Measurements from ENCODE around the gene BCL2L15.

Gene BCL2L15

DNA sequence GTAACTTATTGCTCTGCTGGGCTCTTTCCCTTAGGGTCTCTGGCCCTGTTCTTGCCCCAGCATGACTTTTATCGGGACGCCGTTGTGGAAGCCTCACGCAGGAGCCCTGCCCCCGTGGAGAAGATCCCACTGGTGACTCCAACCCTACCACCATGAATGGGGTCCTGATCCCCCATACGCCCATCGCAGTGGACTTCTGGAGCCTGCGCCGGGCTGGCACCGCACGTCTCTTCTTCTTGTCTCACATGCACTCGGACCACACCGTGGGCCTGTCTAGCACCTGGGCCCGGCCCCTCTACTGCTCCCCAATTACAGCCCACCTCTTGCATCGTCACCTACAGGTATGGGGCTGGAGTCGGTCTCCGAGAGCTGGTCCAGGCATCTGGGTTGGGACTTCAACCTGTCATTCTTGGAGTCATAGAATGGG, 18.1 kb upstream of the BCL2L15 start:
- no peak for DNase-seq (ENCODE audit: low read depth)

- DNase-seq (ENCODE audit: low read depth): peak; percentile 100
These were observed 17.5 kb upstream of the BCL2L15 start, which contains the start of the genes AP4B1 and DCLRE1B for GRCh38 chr1:113904674-113905434. AP4B1 (minus strand) TSS chr1:113904799; CDS start chr1:113904717, 82 bp downstream. DCLRE1B (plus strand) TSS chr1:113905326; CDS start chr1:113905587, 261 bp downstream.

GRCh38 chr1:113904293-113904673, 16.9 kb upstream of the BCL2L15 start:
- no peak for DNase-seq (ENCODE audit: low read depth)

DNA sequence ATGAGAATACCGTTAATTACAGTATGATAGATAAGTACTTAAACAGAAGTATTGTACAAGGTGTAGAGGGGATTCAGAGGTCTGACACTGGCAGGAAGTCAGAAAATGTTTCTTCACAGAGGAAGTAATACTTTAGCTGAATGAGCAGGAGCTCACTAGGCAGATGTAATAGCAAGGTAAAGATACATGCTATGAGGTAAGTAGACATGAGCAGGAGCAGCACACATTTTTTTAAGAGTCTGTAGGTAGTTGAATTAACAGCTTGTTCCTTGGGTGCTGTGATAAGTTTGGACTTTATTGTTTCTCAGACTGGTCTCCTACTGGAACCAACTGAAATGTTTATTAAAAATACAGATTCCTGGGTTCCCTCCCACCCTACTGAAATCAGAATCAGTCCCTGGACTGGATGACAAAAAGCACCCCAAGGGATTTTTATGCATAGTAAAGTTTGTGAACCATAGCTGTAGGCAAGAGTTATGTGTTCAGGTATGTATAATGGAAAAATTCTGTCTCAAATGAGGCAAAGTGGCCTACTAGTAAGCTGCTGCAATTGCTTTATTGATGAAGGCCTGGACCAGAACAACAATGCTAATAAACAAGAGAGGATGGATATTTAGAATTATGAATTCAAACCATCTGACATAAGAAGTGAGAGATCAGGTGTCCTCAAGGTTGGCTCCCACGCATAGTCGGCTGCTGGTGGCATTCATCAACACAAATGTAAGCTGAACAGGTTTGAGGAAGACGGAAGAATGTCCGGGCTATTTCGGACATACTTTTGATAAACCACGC, 16.3 kb upstream of the BCL2L15 start:
- no peak for DNase-seq (ENCODE audit: low read depth)

GRCh38 chr1:113901191-113901590, 13.8 kb upstream of the BCL2L15 start:
- DNase-seq (ENCODE audit: low read depth): no peak

GRCh38 chr1:113899111-113899510, 11.7 kb upstream of the BCL2L15 start:
- no peak for DNase-seq (ENCODE audit: low read depth)

DNA sequence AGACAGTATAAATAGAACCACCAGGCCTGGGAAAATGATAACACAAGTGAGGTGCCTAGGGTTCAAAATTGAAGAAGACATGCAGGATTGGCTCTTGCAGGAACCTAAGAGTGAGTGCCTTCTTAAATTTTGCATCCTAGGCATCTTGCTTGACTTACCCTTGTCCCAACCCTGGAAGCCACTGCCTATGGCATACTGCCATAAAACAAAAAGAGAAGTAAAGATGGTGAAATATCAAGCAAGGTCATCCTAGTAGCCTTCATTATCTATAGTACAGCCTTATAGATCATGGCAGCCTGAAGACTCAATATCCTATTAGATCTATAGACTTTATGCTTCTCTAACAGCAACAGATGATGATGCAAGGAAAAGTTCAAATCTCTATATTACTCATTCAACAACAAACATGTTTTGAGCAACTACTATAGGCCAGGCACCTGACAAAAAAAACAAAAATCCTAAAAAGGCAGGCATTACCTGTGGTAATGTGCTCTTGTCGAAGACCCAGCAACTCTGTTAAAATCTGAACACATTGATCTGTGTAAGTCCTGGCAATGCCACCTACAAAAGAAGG, 10.9 kb upstream of the BCL2L15 start:
- DNase-seq (ENCODE audit: low read depth): no peak

DNA sequence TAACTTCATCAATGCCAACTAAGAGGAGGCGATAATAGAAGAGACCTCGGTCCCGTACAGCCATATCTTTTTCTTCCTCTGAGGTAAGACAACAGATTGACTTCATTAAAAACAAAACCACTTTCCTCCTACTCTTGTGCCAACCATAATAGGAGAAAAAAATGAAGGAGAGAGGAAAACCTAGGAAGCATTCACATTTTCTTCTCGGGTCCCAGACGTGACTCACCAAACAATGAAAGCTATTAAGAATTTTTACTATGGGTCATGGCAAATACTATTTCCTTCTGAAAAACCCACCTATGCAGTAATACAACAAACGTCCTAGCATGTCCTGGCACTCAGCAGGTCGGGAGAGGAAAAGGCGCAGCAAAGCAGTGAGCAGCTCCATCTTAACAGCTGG, 8.6 kb upstream of the BCL2L15 start:
- DNase-seq (ENCODE audit: low read depth): peak; percentile 42

DNA sequence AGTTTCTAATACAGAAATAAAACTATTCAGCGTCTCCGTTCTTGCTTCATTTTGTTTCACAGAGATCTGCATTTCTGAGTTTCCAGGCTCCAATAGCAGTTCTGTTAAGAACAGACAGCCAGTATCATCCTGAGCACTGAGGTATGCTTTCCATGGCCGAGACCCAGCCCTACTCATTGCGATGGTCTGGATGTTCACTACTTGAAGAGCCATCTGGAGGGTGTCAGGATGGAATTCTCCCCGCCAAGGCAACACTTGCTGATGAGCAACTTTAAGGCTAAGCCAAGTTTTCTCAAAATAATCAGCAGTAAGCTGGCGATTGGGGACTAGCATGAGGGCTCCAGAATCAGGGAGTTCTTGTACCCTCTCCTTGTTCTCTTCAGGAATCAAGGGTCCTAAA, 7.7 kb upstream of the BCL2L15 start:
- no peak for DNase-seq (ENCODE audit: low read depth)

DNA sequence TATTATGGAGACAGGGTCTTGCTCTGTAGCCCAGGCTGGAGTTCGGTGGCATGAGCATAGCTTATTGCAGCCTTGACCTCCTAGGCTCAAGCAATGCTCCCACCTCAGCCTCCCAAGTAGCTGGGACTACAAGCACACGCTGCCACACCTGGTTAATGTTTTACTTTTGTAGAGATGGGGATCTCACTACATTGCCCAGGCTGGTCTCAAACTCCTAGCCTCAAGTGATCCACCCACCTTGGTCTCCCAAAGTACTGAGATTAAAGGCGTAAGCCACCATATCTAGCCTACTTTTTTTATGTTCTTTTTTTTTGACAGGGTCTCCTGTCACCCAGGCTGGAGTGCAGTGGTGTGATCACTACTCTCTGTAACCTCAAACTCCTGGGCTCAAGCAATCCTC, 5.9 kb upstream of the BCL2L15 start:
- no peak for DNase-seq (ENCODE audit: low read depth)

DNA sequence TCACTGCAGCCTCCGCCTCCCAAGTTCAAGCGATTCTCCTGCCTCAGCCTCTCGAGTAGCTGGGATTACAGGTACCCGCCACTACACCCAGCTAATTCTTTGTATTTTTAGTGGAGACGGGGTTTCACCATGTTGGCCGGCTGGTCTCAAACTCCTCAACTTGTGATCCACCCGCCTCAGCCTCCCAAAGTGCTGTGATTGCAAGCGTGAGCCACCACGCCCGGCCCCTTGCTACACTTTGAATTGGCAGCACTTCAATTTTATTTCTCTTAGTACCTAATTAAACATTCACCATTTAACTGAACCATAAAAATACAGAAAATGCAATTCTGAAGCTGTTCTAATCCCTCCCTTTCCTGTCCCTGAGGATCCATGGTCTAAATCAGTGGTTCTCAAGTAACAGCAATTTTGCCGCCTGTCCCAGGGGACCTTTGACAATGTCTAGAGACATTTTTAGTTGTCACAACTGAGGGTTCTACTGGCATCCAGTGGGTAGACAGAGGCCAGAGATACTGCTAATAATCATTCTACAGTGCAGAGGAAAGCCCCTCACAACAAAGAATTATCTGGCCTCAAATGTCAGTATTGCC, 4.3 kb upstream of the BCL2L15 start:
- DNase-seq (ENCODE audit: low read depth): no peak

GRCh38 chr1:113890816-113891215, 3.4 kb upstream of the BCL2L15 start:
- no peak for DNase-seq (ENCODE audit: low read depth)

GRCh38 chr1:113886417-113887401, 672 bp downstream of the BCL2L15 start:
- DNase-seq (ENCODE audit: low read depth): no peak

DNA sequence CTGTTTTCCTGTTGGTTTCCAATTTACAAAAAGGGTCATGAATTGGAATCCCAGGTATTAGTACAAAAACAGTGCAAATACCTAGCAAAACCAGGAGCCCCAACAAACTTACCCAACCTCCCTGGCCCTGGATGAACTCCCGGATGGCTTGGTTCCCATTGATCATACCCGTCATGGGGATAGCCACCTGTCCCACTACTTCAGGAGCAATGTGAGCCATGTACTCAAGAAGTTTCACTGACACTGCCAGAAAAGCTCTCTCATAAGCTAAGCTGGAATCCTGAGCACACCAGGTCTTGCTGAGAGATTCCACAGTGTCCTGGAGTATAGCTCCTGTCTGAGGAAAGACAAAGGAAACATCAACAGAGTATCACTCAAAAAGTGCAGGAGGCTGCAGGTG, 5.7 kb downstream of the BCL2L15 start:
- no peak for DNase-seq (ENCODE audit: low read depth)

DNA sequence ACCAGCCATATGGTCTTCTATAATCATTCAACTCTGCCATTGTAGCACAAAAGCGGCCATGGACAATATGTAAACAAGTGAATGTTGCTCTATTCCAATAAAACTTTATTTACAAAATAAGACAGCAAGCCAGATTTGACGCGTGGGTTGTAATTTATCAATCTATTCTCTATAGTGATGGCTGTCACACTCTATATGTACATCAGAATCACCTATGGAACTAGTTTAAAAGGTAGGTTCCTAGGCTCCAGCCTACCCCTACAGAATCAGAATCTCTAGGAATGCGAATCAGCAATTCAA, 7.7 kb downstream of the BCL2L15 start:
- no peak for DNase-seq (ENCODE audit: low read depth)

- no peak for DNase-seq (ENCODE audit: low read depth)
These were observed 11.2 kb downstream of the BCL2L15 start for GRCh38 chr1:113876176-113876575.

DNA sequence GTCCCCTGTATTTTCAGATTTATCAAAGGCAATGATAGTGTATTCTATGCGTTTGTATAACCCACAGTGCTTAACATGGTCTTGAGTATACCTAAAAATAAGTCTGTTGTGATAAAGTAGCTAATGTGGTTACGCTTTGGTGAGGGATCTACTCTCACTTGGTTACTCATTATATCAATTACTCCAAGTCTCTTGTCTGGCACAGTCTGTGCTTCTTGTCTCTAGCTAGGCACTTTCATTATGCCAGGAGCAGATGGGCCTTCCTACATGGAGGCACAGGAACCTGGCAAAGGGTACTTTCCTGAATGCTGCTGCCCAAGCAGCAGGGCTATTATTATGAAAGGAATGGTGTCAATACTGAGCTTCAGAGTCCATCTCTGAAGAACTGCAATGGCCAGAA, 11.7 kb downstream of the BCL2L15 start:
- DNase-seq (ENCODE audit: low read depth): no peak

DNA sequence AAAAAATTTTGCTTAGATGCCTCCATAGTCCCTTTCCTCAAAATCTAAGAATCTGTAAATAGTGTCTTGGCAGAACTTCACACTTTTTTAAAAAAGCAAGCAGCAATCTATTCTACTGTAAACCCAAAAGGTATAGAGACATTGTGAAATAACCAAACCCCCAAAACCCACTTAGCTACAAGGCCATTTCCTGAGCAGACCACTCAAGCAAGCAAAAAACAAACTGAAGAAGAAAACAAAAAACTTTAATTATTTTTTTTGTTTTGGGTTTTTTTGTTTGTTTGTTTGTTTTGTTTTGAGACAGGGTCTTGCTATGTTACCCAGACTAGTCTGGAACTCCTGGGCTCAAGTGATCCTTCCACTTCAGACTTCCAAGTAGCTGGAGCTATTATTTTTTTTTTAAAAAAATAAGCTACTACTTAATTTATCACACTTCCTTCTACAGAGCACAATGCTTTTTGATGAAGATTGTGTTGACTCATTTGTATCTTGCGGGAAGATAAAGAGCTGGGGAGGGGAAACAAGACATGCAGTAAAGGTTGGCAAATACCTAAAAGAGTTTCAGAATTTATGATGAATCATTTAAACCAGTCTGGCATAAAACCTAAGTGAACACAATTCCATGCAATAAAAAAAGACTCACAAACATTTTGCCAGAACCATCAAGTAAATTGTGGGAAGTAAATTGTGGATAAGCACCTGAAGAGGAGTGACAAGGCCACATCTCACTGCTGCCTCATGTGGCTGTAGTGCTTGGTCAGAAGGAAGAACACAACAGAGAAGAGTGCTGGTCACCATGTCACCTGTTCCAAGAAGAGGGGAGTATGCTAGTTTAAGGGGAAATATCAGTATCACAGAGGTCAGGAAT, 13.1 kb downstream of the BCL2L15 start:
- DNase-seq (ENCODE audit: low read depth): peak; percentile 14

GRCh38 chr1:113872219-113872935, 15.0 kb downstream of the BCL2L15 start:
- DNase-seq (ENCODE audit: low read depth): no peak

DNA sequence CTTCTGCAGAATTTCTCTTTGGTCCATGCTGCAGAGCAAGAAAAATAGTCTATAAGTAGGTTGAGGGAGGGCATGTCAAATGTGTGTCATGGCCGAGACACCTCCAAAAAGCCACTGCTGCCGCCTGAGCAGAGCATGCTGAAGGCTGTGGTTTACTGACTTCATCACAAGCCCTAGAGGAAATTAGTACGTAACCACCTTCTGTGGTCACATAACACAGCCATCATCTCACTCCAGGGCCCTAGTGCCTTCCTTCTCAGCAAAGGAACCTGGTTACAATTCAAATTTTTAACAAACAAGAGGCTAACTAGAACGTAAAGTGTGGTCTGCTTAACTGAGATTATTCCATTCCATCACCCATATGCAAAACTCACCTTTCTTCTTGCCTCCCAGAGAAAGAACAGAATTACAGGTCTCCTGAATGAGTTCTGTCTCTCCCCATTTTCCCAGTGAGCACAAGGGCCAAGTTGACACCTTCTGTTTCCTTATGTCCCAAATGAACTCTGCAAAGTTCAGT, 15.7 kb downstream of the BCL2L15 start, which contains the start of gene PTPN22:
Gene PTPN22 (minus strand): TSS at position 116 of the 517 bp plus-strand sequence.
- peak; percentile 85 for DNase-seq (ENCODE audit: low read depth)
